GM12801 (cell line): ENCODE results near the gene TMBIM4.

ENCODE experiments used
- CTCF ChIP-seq: IDR thresholded peaks from one replicate; pipeline ENCODE4 v1.5.1; 2011; ENCODE audit warnings: control low read depth; ENCODE audit not compliant: insufficient read length; ENCODE audit errors: extremely low read depth

The TMBIM4 gene

GRCh38 chr12:66189486-66189843 is 19.7 kb upstream of the TMBIM4 start:
- TF ChIP-seq CTCF: no peak

- TF ChIP-seq CTCF: no peak
Measured at GRCh38 chr12:66188584-66189485, 19.0 kb upstream of the TMBIM4 start, which contains the start of gene IRAK3. TSS of gene IRAK3 (plus strand) at chr12:66189214. CDS start at chr12:66189300, 86 bp downstream.

- TF ChIP-seq CTCF: no peak
Measured at GRCh38 chr12:66187821-66188220, 18.0 kb upstream of the TMBIM4 start.

- no peak for TF ChIP-seq CTCF
Measured at GRCh38 chr12:66187036-66187435, 17.2 kb upstream of the TMBIM4 start.

GRCh38 chr12:66182956-66183355 is 13.2 kb upstream of the TMBIM4 start:
- TF ChIP-seq CTCF: no peak

- no peak for TF ChIP-seq CTCF
Measured at GRCh38 chr12:66176105-66176900, 6.5 kb upstream of the TMBIM4 start.

GRCh38 chr12:66170606-66171005 is 810 bp upstream of the TMBIM4 start:
- TF ChIP-seq CTCF: no peak
